ENCODE measurements around the gene NDUFB3.

NDUFB3 gene

GRCh38 chr2:201084863-201085262 lies 13.1 kb downstream of the NDUFB3 start:
- H3K9me3 ChIP-seq (ENCODE audit: control insufficient read depth, low read length), result no peaks in the 10 kb centered on the region
- no peaks in the 10 kb centered on the region for H3K27me3 ChIP-seq (replicated peaks; ENCODE audit: control insufficient read depth, insufficient read depth, low read length, poor library complexity, severe bottlenecking)
- no peak overlapping the region for H3K4me3 ChIP-seq (ENCODE audit: insufficient read depth, low read depth, low read length, poor library complexity, severe bottlenecking)
- no peak overlapping the region for H3K27ac ChIP-seq (ENCODE audit: insufficient read depth, low read length, poor library complexity, severe bottlenecking)
- no peak for DNase-seq
- H3K36me3 ChIP-seq (ENCODE audit: control insufficient read depth, insufficient read depth, low read length), result peaks cover 20% of the 10 kb centered on the region
- H3K4me1 ChIP-seq (ENCODE audit: control insufficient read depth, insufficient read depth, low read length, poor library complexity, severe bottlenecking), result no peaks in the 10 kb centered on the region

DNA sequence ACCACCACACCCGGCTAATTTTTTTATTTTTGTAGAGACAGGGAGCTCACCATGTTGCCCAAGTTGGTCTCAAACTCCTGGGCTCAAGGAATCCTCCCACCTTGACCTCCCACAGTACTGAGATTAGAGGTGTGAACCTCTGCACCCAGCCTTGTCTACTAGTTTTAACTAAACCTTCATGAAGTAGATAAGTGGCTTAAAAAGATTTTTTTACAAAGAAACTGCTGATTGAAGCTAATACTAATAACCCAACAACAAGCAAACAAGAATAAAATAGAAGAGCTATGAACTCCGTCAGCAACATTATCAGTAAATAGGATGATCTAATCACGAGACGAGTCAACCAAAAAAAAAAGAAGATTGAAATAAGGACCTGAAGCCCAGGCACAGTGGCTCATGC lies 18.8 kb downstream of the NDUFB3 start:
- H3K36me3 ChIP-seq (ENCODE audit: control insufficient read depth, insufficient read depth, low read length), result no peaks in the 10 kb centered on the region
- no peaks in the 10 kb centered on the region for H3K9me3 ChIP-seq (ENCODE audit: control insufficient read depth, low read length)
- no peaks in the 10 kb centered on the region for H3K4me1 ChIP-seq (ENCODE audit: control insufficient read depth, insufficient read depth, low read length, poor library complexity, severe bottlenecking)
- DNase-seq, result no peak
- H3K4me3 ChIP-seq (ENCODE audit: insufficient read depth, low read depth, low read length, poor library complexity, severe bottlenecking), result no peak overlapping the region
- no peak overlapping the region for H3K27ac ChIP-seq (ENCODE audit: insufficient read depth, low read length, poor library complexity, severe bottlenecking)
- no peaks in the 10 kb centered on the region for H3K27me3 ChIP-seq (replicated peaks; ENCODE audit: control insufficient read depth, insufficient read depth, low read length, poor library complexity, severe bottlenecking)

DNA sequence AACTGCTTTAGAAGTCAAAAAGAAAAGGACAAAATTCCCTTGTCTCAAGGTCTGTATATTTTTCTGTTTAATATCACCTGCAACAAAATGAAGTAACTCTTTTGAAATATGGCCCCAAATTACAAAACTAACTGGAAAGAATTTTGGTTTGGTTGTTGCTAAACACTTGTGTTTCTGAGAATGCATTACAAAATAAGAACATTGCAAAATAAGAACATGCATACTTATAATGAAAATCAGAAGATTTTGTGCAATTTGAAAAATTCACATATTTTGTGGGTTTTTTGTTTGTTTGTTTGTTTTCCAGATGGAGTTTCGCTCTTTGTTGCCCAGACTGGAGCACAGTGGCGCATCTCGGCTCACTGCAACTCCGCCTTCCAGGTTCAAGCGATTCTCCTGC lies 21.8 kb downstream of the NDUFB3 start:
- H3K4me3 ChIP-seq (ENCODE audit: insufficient read depth, low read depth, low read length, poor library complexity, severe bottlenecking), result no peak overlapping the region
- DNase-seq, result no peak
- H3K27ac ChIP-seq (ENCODE audit: insufficient read depth, low read length, poor library complexity, severe bottlenecking), result no peak overlapping the region
- no peaks in the 10 kb centered on the region for H3K4me1 ChIP-seq (ENCODE audit: control insufficient read depth, insufficient read depth, low read length, poor library complexity, severe bottlenecking)
- no peaks in the 10 kb centered on the region for H3K9me3 ChIP-seq (ENCODE audit: control insufficient read depth, low read length)
- H3K36me3 ChIP-seq (ENCODE audit: control insufficient read depth, insufficient read depth, low read length), result no peaks in the 10 kb centered on the region
- no peaks in the 10 kb centered on the region for H3K27me3 ChIP-seq (replicated peaks; ENCODE audit: control insufficient read depth, insufficient read depth, low read length, poor library complexity, severe bottlenecking)

- no peak overlapping the region for H3K4me3 ChIP-seq (ENCODE audit: insufficient read depth, low read depth, low read length, poor library complexity, severe bottlenecking)
- H3K27ac ChIP-seq (ENCODE audit: insufficient read depth, low read length, poor library complexity, severe bottlenecking), result no peak overlapping the region
- no peaks in the 10 kb centered on the region for H3K36me3 ChIP-seq (ENCODE audit: control insufficient read depth, insufficient read depth, low read length)
- DNase-seq, result no peak
- H3K9me3 ChIP-seq (ENCODE audit: control insufficient read depth, low read length), result no peaks in the 10 kb centered on the region
- no peaks in the 10 kb centered on the region for H3K4me1 ChIP-seq (ENCODE audit: control insufficient read depth, insufficient read depth, low read length, poor library complexity, severe bottlenecking)
- no peaks in the 10 kb centered on the region for H3K27me3 ChIP-seq (replicated peaks; ENCODE audit: control insufficient read depth, insufficient read depth, low read length, poor library complexity, severe bottlenecking)
Observed at GRCh38 chr2:201100497-201100896, 28.7 kb downstream of the NDUFB3 start.

- no peaks in the 10 kb centered on the region for H3K4me1 ChIP-seq (ENCODE audit: control insufficient read depth, insufficient read depth, low read length, poor library complexity, severe bottlenecking)
- DNase-seq, result no peak
- H3K27ac ChIP-seq (ENCODE audit: insufficient read depth, low read length, poor library complexity, severe bottlenecking), result no peak overlapping the region
- no peak overlapping the region for H3K4me3 ChIP-seq (ENCODE audit: insufficient read depth, low read depth, low read length, poor library complexity, severe bottlenecking)
- H3K36me3 ChIP-seq (ENCODE audit: control insufficient read depth, insufficient read depth, low read length), result no peaks in the 10 kb centered on the region
- H3K27me3 ChIP-seq (replicated peaks; ENCODE audit: control insufficient read depth, insufficient read depth, low read length, poor library complexity, severe bottlenecking), result no peaks in the 10 kb centered on the region
- H3K9me3 ChIP-seq (ENCODE audit: control insufficient read depth, low read length), result no peaks in the 10 kb centered on the region
Observed at GRCh38 chr2:201105759-201106158, 34.0 kb downstream of the NDUFB3 start.

DNA sequence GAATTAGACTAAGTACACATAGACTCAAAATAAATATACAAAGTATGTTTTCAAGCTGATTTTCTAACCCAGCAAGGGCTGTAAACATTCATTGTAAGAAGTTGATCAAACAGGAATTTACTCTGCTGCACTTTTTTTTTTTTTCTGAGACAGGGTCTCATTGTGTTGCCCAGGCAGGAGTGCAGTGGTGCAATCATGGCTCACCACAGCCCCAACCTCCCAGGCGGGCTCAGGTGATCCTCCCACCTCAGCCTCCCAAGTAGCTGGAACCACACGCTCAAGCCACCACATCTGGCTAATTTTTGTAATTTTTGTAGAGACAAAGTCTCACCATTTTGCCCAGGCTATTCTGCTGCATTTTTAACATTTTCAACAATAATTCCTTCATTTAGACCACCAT lies 35.8 kb downstream of the NDUFB3 start:
- no peak for DNase-seq
- Histone ChIP-seq H3K9me3 (ENCODE audit: control insufficient read depth, low read length) (no peaks in the 10 kb centered on the region), H3K27me3 (replicated peaks; ENCODE audit: control insufficient read depth, insufficient read depth, low read length, poor library complexity, severe bottlenecking) (no peaks in the 10 kb centered on the region), H3K4me1 (ENCODE audit: control insufficient read depth, insufficient read depth, low read length, poor library complexity, severe bottlenecking) (no peaks in the 10 kb centered on the region), H3K27ac (ENCODE audit: insufficient read depth, low read length, poor library complexity, severe bottlenecking) (no peak overlapping the region), H3K36me3 (ENCODE audit: control insufficient read depth, insufficient read depth, low read length) (no peaks in the 10 kb centered on the region), H3K4me3 (ENCODE audit: insufficient read depth, low read depth, low read length, poor library complexity, severe bottlenecking) (no peak overlapping the region)

- Histone ChIP-seq H3K36me3 (ENCODE audit: control insufficient read depth, insufficient read depth, low read length) (no peaks in the 10 kb centered on the region), H3K27ac (ENCODE audit: insufficient read depth, low read length, poor library complexity, severe bottlenecking) (no peak overlapping the region), H3K4me1 (ENCODE audit: control insufficient read depth, insufficient read depth, low read length, poor library complexity, severe bottlenecking) (no peaks in the 10 kb centered on the region), H3K27me3 (replicated peaks; ENCODE audit: control insufficient read depth, insufficient read depth, low read length, poor library complexity, severe bottlenecking) (no peaks in the 10 kb centered on the region), H3K9me3 (ENCODE audit: control insufficient read depth, low read length) (no peaks in the 10 kb centered on the region), H3K4me3 (ENCODE audit: insufficient read depth, low read depth, low read length, poor library complexity, severe bottlenecking) (no peak overlapping the region)
- DNase-seq, result no peak
Observed at GRCh38 chr2:201108341-201108740, 36.5 kb downstream of the NDUFB3 start.

GRCh38 chr2:201109186-201109585 lies 37.4 kb downstream of the NDUFB3 start:
- no peak overlapping the region for H3K4me3 ChIP-seq (ENCODE audit: insufficient read depth, low read depth, low read length, poor library complexity, severe bottlenecking)
- no peaks in the 10 kb centered on the region for H3K36me3 ChIP-seq (ENCODE audit: control insufficient read depth, insufficient read depth, low read length)
- DNase-seq, result no peak
- no peaks in the 10 kb centered on the region for H3K9me3 ChIP-seq (ENCODE audit: control insufficient read depth, low read length)
- no peaks in the 10 kb centered on the region for H3K27me3 ChIP-seq (replicated peaks; ENCODE audit: control insufficient read depth, insufficient read depth, low read length, poor library complexity, severe bottlenecking)
- H3K4me1 ChIP-seq (ENCODE audit: control insufficient read depth, insufficient read depth, low read length, poor library complexity, severe bottlenecking), result no peaks in the 10 kb centered on the region
- no peak overlapping the region for H3K27ac ChIP-seq (ENCODE audit: insufficient read depth, low read length, poor library complexity, severe bottlenecking)

DNA sequence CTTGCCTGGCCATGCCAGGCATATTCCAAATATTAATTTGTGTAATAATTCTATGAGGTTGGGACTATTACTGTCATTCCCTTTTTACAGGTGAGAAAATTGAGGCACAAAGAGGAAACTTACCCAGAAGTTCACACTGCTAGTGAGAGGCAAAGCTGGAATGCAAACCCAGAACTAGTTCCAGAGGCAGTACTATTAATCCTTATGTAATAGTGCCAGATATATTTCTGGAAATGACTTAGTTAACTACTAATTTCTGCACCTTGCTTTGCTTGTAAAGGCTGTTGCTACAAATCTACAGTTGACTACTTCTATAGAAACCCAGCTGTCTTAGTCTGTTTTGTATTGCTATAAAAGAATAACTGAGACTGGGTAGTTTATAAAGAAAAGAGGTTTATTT lies 38.8 kb downstream of the NDUFB3 start:
- Histone ChIP-seq H3K27me3 (replicated peaks; ENCODE audit: control insufficient read depth, insufficient read depth, low read length, poor library complexity, severe bottlenecking) (no peaks in the 10 kb centered on the region), H3K4me1 (ENCODE audit: control insufficient read depth, insufficient read depth, low read length, poor library complexity, severe bottlenecking) (peaks cover 9% of the 10 kb centered on the region), H3K27ac (ENCODE audit: insufficient read depth, low read length, poor library complexity, severe bottlenecking) (no peak overlapping the region), H3K36me3 (ENCODE audit: control insufficient read depth, insufficient read depth, low read length) (no peaks in the 10 kb centered on the region), H3K4me3 (ENCODE audit: insufficient read depth, low read depth, low read length, poor library complexity, severe bottlenecking) (no peak overlapping the region), H3K9me3 (ENCODE audit: control insufficient read depth, low read length) (no peaks in the 10 kb centered on the region)
- no peak for DNase-seq

- H3K4me3 ChIP-seq (ENCODE audit: insufficient read depth, low read depth, low read length, poor library complexity, severe bottlenecking), result no peak overlapping the region
- no peaks in the 10 kb centered on the region for H3K27me3 ChIP-seq (replicated peaks; ENCODE audit: control insufficient read depth, insufficient read depth, low read length, poor library complexity, severe bottlenecking)
- no peaks in the 10 kb centered on the region for H3K9me3 ChIP-seq (ENCODE audit: control insufficient read depth, low read length)
- no peak for DNase-seq
- H3K36me3 ChIP-seq (ENCODE audit: control insufficient read depth, insufficient read depth, low read length), result no peaks in the 10 kb centered on the region
- H3K4me1 ChIP-seq (ENCODE audit: control insufficient read depth, insufficient read depth, low read length, poor library complexity, severe bottlenecking), result peaks cover 9% of the 10 kb centered on the region
- no peak overlapping the region for H3K27ac ChIP-seq (ENCODE audit: insufficient read depth, low read length, poor library complexity, severe bottlenecking)
Observed at GRCh38 chr2:201111096-201111495, 39.3 kb downstream of the NDUFB3 start.

DNA sequence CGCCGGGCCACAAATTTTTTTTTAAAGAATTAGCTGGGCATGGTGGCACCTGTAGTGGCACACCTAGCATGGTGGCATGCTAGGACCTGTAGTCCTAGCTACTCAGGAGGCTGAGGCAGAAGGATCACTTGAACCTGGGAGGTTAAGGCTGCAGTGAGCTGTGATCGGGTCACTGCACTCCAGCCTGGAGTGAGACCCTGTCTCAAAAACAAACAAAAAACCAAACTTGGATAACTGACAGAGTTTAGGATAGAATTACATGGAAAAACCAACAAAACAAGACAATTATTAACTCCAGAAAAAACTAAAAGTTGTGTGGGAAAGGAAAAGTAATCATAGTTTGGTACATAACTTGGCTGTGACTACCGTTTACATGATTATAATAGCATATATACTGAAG lies 42.5 kb downstream of the NDUFB3 start:
- Histone ChIP-seq H3K27ac (ENCODE audit: insufficient read depth, low read length, poor library complexity, severe bottlenecking) (no peak overlapping the region), H3K4me3 (ENCODE audit: insufficient read depth, low read depth, low read length, poor library complexity, severe bottlenecking) (no peak overlapping the region), H3K4me1 (ENCODE audit: control insufficient read depth, insufficient read depth, low read length, poor library complexity, severe bottlenecking) (peaks cover 17% of the 10 kb centered on the region), H3K27me3 (replicated peaks; ENCODE audit: control insufficient read depth, insufficient read depth, low read length, poor library complexity, severe bottlenecking) (no peaks in the 10 kb centered on the region), H3K9me3 (ENCODE audit: control insufficient read depth, low read length) (no peaks in the 10 kb centered on the region), H3K36me3 (ENCODE audit: control insufficient read depth, insufficient read depth, low read length) (no peaks in the 10 kb centered on the region)
- no peak for DNase-seq

Data from effector memory CD4-positive, alpha-beta T cell (primary cell).